AG04450 (cell line): ENCODE measurements around the gene NABP2. TPM values are rescaled to one million over a fixed set of nuclear protein-coding genes. Genes with fewer than 3 reads are reported as not detected.

Experiments
- CTCF ChIA-PET: fragments of 300-600, 350-600 bp; formaldehyde crosslinking; extraction: SDS; loops from one replicate; lab custom pipeline; 2022; ENCODE audit warnings: antibody characterized with exemption, inconsistent platforms; lab: Charles Lee
- POLR2A ChIA-PET: fragments of 350-600 bp; formaldehyde crosslinking; extraction: SDS; loops from one replicate; lab custom pipeline; 2021; ENCODE audit warnings: antibody characterized with exemption, inconsistent platforms; lab: Yijun Ruan, JAX
- DNase-seq: peaks from one replicate; pipeline ENCODE4 v3.0.0-alpha.2; 2011; ENCODE audit warnings: low read depth, low spot score
- H3K27ac ChIP-seq: one replicate; pipeline ENCODE4 v1.5.1; 2012; ENCODE audit warnings: low read depth, low read length, control low read depth
- H3K27me3 ChIP-seq: one replicate; pipeline ENCODE4 v1.6.0; 2012; ENCODE audit warnings: low read length; ENCODE audit not compliant: control insufficient read depth, insufficient read depth
- H3K4me3 ChIP-seq: 2 replicates; pipeline ENCODE4 v1.5.1; 2011; ENCODE audit warnings: mild to moderate bottlenecking, low read depth, low read length, control low read depth
- H3K9me3 ChIP-seq: 2 replicates; pipeline ENCODE4 v1.5.1; 2012; ENCODE audit warnings: low read length; ENCODE audit not compliant: control insufficient read depth, insufficient read depth
- polyA plus RNA-seq: library from polyadenylated mRNA; depleted of rRNA; stranded (reverse); fragments of >200 nt; gene quantifications from 2 replicates; pipeline ENCODE4 v1.2.3, GENCODE V29; 2011
- TF ChIP-seq, protein P1 (sequence below): IDR thresholded peaks from 2 replicates; pipeline ENCODE4 v1.5.1; 2011; ENCODE audit warnings: low read depth, low read length, control low read depth, inconsistent platforms

The NABP2 gene
- polyA plus RNA-seq, 1 experiment = 52.5 TPM

DNA sequence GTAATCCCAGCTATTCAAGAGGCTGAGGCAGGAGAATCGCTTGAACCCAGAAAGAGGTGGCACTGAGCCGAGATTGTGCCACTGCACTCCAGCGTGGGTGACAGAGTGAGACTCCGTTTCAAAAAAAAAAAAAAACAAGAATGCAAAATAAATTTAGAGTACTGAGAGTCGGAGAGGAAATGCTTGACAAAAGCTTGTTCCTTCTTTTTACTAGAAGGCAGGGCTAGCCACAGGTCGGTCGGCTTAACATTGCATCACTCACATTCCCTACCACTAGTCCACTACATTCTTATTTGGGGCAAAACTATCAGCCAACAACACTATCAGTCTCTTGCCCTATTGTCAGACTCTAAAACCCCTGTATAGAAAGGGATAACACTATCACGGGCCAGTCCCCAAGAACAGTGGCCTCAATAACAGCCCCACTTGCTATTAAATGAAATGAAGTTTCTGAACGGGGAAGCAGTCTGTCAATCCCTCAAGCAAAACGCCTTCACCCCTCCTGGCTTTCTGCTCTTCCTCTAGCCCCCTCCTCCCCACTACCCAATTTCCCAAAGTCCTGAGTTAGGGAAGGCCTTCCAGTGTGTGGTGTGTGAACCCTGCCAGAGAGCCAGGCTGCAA, 3.4 kb upstream of the NABP2 start:
- no peak for DNase-seq
- ChIA-PET CTCF (interaction anchor here (0.8 to 4.2 kb wide), 5 partner anchors 14 to 102 kb away, joined by 3 to 73 read pairs (median 19); partner anchors contain the start of genes ANKRD52, SMARCC2 and ZC3H10), POLR2A (interaction anchor here (0.5 to 2.9 kb wide), 14 partner anchors 14 to 237 kb away, joined by 3 to 30 read pairs (median 6); partner anchors contain the start of genes ANKRD52, CNPY2, COQ10A and ESYT1)
- TF ChIP-seq, protein P1, sequence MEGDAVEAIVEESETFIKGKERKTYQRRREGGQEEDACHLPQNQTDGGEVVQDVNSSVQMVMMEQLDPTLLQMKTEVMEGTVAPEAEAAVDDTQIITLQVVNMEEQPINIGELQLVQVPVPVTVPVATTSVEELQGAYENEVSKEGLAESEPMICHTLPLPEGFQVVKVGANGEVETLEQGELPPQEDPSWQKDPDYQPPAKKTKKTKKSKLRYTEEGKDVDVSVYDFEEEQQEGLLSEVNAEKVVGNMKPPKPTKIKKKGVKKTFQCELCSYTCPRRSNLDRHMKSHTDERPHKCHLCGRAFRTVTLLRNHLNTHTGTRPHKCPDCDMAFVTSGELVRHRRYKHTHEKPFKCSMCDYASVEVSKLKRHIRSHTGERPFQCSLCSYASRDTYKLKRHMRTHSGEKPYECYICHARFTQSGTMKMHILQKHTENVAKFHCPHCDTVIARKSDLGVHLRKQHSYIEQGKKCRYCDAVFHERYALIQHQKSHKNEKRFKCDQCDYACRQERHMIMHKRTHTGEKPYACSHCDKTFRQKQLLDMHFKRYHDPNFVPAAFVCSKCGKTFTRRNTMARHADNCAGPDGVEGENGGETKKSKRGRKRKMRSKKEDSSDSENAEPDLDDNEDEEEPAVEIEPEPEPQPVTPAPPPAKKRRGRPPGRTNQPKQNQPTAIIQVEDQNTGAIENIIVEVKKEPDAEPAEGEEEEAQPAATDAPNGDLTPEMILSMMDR = no peak
- H3K27ac ChIP-seq = peak overlapping the region; percentile 96
- peak overlapping the region; percentile 91 for H3K4me3 ChIP-seq
- no peaks in the 10 kb centered on the region for H3K9me3 ChIP-seq
- H3K27me3 ChIP-seq = no peaks in the 10 kb centered on the region

DNA sequence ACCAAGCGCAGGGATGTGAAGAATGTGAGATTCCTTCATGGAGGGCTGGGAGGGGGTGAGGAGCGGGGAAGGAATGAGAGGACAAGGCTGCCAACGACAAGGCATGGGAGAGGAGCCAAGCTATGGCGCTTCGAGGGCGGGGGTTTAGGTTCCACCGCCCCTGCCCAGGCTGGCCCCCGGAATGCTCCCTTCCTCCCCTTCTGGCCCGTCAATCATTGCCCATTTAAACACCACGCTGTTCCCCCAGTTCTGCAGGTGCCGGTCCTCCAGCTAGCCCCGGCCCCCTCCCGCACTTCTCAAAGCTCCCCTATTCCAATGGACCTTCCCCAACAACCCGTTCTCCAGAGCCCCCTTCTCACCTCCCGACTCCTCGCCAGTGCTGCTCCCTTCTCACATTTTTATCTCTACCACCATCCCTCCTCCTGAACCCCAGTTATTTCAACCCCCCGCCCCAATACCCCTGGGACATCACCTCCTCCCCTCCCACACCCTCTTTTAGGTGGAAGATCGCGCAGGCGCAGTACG, 2.8 kb upstream of the NABP2 start:
- peak; percentile 46 for DNase-seq
- Histone ChIP-seq H3K27ac (peak overlapping the region; percentile 96), H3K27me3 (no peaks in the 10 kb centered on the region), H3K9me3 (no peaks in the 10 kb centered on the region), H3K4me3 (peak overlapping the region; percentile 91)
- TF ChIP-seq, protein P1 = no peak
- ChIA-PET CTCF (interaction anchor here (0.8 to 4.2 kb wide), 10 partner anchors 14 to 102 kb away, joined by 3 to 73 read pairs (median 10); partner anchors contain the start of genes ANKRD52, SMARCC2 and ZC3H10), POLR2A (interaction anchor here (0.5 to 2.9 kb wide), 24 partner anchors 10 to 374 kb away, joined by 3 to 30 read pairs (median 5); partner anchors contain the start of genes ANKRD52, CNPY2, COQ10A and ESYT1)

DNA sequence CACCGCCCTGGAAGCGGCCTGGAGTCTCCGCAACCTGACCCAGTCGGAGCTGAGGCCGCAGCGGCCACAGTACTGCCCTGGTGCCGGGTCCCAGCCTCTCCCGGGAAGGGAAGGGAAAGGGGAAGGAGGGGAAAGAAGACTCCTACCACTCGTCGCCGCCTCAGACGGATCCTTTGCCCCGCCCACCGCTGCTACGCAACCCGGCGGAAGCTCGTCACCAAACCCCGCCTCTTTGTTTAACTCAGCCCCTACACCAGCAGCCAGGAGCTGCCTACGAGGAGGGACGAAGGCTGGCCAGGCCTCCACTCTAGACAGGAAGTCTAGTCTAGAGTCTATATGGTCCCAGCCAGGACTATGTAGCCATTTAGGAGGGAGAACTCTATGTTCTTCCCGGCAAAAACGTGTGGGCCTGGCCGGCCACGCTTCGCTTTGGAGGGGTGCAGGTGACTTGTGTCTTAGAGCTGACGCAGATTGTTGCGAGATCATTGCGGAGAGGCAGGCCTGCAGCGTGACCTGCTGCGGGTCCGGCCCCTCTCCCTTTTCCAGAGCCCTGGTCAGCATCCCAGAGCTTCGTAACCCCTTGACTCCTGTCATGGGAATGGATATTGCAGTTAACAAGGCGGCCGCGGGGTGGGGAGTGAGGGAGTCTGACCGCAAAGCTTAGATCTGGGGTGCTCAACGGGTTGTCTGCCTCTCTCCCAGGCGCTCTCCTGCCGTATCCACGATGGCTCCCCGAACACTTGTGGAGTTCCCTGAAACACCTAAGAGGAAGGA, 2.2 kb upstream of the NABP2 start, which contains the start of gene RNF41:
RNF41 (minus strand) TSS at position 166 of the 774 bp plus-strand sequence. CDS start 7,875 bp downstream, outside the sequence.
- Histone ChIP-seq H3K9me3 (no peaks in the 10 kb centered on the region), H3K27ac (peak within 1 kb of the TSS; percentile 96), H3K4me3 (peak within 1 kb of the TSS; percentile 91), H3K27me3 (no peaks in the 10 kb centered on the region)
- CTCF ChIA-PET = interaction anchor here (0.8 to 4.2 kb wide), 13 partner anchors 9 to 103 kb away, joined by 3 to 73 read pairs (median 5); partner anchors contain the start of genes ANKRD52, SMARCC2 and ZC3H10
- POLR2A ChIA-PET = interaction anchor here (0.5 to 2.9 kb wide), 27 partner anchors 9 to 374 kb away, joined by 3 to 30 read pairs (median 5); partner anchors contain the start of genes ANKRD52, CNPY2, COQ10A and ESYT1
- peak; percentile 95 for DNase-seq
- TF ChIP-seq, protein P1 = no peak

DNA sequence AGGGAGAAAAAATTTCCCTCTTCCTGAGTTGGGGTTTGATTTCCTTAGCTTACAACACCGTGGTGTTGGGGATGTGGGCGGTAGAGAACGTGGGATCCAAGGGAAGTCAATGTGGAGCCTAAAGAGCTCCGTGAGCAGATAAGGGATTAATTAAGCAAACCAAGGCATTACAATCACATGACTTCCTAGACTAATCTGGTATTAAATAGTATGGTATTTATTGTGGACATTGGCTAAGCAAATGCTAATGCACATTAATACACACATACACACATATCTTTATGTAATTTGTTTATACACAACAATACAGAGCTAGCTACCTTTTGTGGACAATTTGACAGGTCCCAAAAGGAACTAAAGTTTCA, 1.6 kb upstream of the NABP2 start:
- Histone ChIP-seq H3K9me3 (no peaks in the 10 kb centered on the region), H3K27ac (peak overlapping the region; percentile 96), H3K4me3 (peak overlapping the region; percentile 91), H3K27me3 (no peaks in the 10 kb centered on the region)
- ChIA-PET POLR2A (interaction anchor here (1.3 to 2.9 kb wide), 9 partner anchors 11 to 136 kb away, joined by 5 to 30 read pairs (median 9); partner anchors contain the start of genes MYL6, SMARCC2 and ZC3H10), CTCF (interaction anchor here (0.9 to 4.2 kb wide), 11 partner anchors 9 to 103 kb away, joined by 3 to 73 read pairs (median 5); partner anchors contain the start of genes ANKRD52, SMARCC2 and ZC3H10)
- TF ChIP-seq, protein P1 = no peak
- no peak for DNase-seq
